HG03025 (cell line): ENCODE results near the gene C17orf58.
"Not testable (repeated sequence)": the region's sequence is repeated elsewhere in the genome, so short reads cannot be mapped to it uniquely, and the experiment has no call there.

ENCODE experiments used
- ATAC-seq: cut with Tn5 transposase; IDR thresholded peaks from one replicate; pipeline ENCODE4 v1.9.1; 2021; ENCODE audit warnings: mild to moderate bottlenecking, moderate library complexity; ENCODE audit not compliant: unreplicated experiment, low FRiP score

The C17orf58 gene

GRCh38 chr17:68006797-68007196 is 10.5 kb upstream of the C17orf58 start:
- no peak for ATAC-seq

GRCh38 chr17:68004201-68004600 is 7.9 kb upstream of the C17orf58 start:
- ATAC-seq = no peak

- ATAC-seq = no peak
Measured at GRCh38 chr17:67999291-67999911, 3.1 kb upstream of the C17orf58 start.

- ATAC-seq = no peak
Measured at GRCh38 chr17:67998466-67998865, 2.2 kb upstream of the C17orf58 start.

GRCh38 chr17:67995570-67996263 is 552 bp downstream of the C17orf58 start:
- ATAC-seq = no peak

GRCh38 chr17:67994817-67995569 is 1.3 kb downstream of the C17orf58 start:
- ATAC-seq = no peak

- no peak for ATAC-seq
Measured at GRCh38 chr17:67993998-67994361, 2.3 kb downstream of the C17orf58 start.

- peak; percentile 65 for ATAC-seq
Measured at GRCh38 chr17:67993153-67993997, 2.9 kb downstream of the C17orf58 start.

- ATAC-seq = peak; percentile 5
Measured at GRCh38 chr17:67992548-67993152, 3.6 kb downstream of the C17orf58 start.

- ATAC-seq = no peak
Measured at GRCh38 chr17:67990909-67991308, 5.4 kb downstream of the C17orf58 start.

- ATAC-seq = no peak
Measured at GRCh38 chr17:67983383-67983688, 12.9 kb downstream of the C17orf58 start.

GRCh38 chr17:67982686-67983382 is 13.4 kb downstream of the C17orf58 start:
- no peak for ATAC-seq

- no peak for ATAC-seq
Measured at GRCh38 chr17:67982034-67982640, 14.1 kb downstream of the C17orf58 start.

GRCh38 chr17:67980883-67981282 is 15.4 kb downstream of the C17orf58 start:
- not testable (repeated sequence) for ATAC-seq

GRCh38 chr17:67980456-67980855 is 15.8 kb downstream of the C17orf58 start:
- ATAC-seq = no peak

GRCh38 chr17:67976306-67976705 is 20.0 kb downstream of the C17orf58 start:
- not testable (repeated sequence) for ATAC-seq

GRCh38 chr17:67974598-67975066 is 21.6 kb downstream of the C17orf58 start:
- ATAC-seq = no peak

GRCh38 chr17:67974185-67974584 is 22.1 kb downstream of the C17orf58 start:
- no peak for ATAC-seq

- no peak for ATAC-seq
Measured at GRCh38 chr17:67970783-67971182, 25.5 kb downstream of the C17orf58 start.
